Body of pancreas (tissue), 4 donors: ENCODE results near the gene PLEKHA8.

Experiments
- POLR2A ChIP-seq, 3 donors: fragments of 450-650 bp; IDR thresholded peaks; one replicate each; pipeline ENCODE4 v1.6.1; 2016; ENCODE audit warnings: antibody characterized with exemption in 3 of 3, mild to moderate bottlenecking in 2 of 3
- TF ChIP-seq, protein P1 (sequence below), 7 experiments: fragments of 450-650 bp in 4 of 7; fragments of 200-600 bp in 3 of 7; sonication (generic) in 3 of 7; IDR thresholded peaks; one replicate each; pipeline ENCODE4 v1.5.1; 2016 to 2019; ENCODE audit warnings: antibody characterized with exemption in 7 of 7

DNA sequence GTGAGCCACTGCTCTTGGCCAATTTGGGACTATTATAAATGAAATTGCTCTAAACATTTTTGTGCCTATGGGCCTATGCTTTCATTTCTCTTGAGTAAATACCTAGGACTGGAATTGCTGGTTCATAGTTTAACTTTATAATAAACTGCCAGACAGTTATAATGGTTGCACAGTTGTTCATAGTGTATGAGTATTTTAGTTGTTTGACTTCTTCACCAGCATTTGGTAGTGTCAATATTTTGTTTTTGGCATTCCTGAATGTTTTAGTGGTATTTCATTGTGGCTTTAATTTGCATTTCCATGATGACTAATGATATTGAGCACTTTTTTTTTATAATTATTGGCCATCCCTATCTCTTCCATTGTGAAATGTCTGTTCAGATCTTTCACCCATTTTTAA lies 29.5 kb downstream of the PLEKHA8 start:
- TF ChIP-seq, protein P1, sequence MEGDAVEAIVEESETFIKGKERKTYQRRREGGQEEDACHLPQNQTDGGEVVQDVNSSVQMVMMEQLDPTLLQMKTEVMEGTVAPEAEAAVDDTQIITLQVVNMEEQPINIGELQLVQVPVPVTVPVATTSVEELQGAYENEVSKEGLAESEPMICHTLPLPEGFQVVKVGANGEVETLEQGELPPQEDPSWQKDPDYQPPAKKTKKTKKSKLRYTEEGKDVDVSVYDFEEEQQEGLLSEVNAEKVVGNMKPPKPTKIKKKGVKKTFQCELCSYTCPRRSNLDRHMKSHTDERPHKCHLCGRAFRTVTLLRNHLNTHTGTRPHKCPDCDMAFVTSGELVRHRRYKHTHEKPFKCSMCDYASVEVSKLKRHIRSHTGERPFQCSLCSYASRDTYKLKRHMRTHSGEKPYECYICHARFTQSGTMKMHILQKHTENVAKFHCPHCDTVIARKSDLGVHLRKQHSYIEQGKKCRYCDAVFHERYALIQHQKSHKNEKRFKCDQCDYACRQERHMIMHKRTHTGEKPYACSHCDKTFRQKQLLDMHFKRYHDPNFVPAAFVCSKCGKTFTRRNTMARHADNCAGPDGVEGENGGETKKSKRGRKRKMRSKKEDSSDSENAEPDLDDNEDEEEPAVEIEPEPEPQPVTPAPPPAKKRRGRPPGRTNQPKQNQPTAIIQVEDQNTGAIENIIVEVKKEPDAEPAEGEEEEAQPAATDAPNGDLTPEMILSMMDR (IDR thresholded peaks at IDR 0.05), result no peak
- no peak for TF ChIP-seq POLR2A (IDR thresholded peaks at IDR 0.05)
